Upper lobe of left lung (tissue), 6 donors: ENCODE results near the gene LIPN. TPM values are rescaled to one million over a fixed set of nuclear protein-coding genes. Genes with fewer than 3 reads are reported as not detected.

ENCODE experiments used
- ATAC-seq, 2 donors: fragments of 200-7000 bp; cut with Tn5 transposase; one replicate each; pipeline ENCODE4 v1.9.1; 2022; ENCODE audit warnings: mild to moderate bottlenecking in 2 of 2, moderate library complexity in 2 of 2; ENCODE audit not compliant: low FRiP score in 2 of 2
- DNase-seq, 2 donors: peaks; one replicate each; pipeline ENCODE4 v3.0.0-alpha.2; 2019 to 2020
- H3K27ac ChIP-seq, 4 donors: fragments of 200-600 bp; sonication (generic); one replicate each; pipeline ENCODE4 v1.5.1; 2016 to 2019
- H3K27me3 ChIP-seq, 4 donors: fragments of 200-600 bp; sonication (generic); one replicate each; pipeline ENCODE4 v1.5.1; 2017 to 2019
- H3K36me3 ChIP-seq, 4 donors: fragments of 200-600 bp; sonication (generic); one replicate each; pipeline ENCODE4 v1.5.1; 2016 to 2019
- H3K4me1 ChIP-seq, 4 donors: fragments of 200-600 bp; sonication (generic); one replicate each; pipeline ENCODE4 v1.5.1; 2018 to 2019
- H3K4me3 ChIP-seq, 4 donors: fragments of 200-600 bp; sonication (generic); one replicate each; pipeline ENCODE4 v1.5.1; 2017 to 2019; ENCODE audit warnings: mild to moderate bottlenecking in 2 of 4, moderate library complexity in 1 of 4
- H3K9me3 ChIP-seq, 4 donors: fragments of 200-600 bp; sonication (generic); one replicate each; pipeline ENCODE4 v1.5.1; 2018 to 2019
- CTCF ChIP-seq, 6 experiments: fragments of 450-650 bp in 4 of 6; fragments of 200-600 bp in 2 of 6; sonication (generic) in 2 of 6; IDR thresholded peaks; one replicate each; pipeline ENCODE4 v1.5.1; 2016 to 2019; ENCODE audit warnings: antibody characterized with exemption in 6 of 6
- EP300 ChIP-seq, 4 donors: sonication (generic); formaldehyde crosslinking; IDR thresholded peaks; one replicate each; pipeline ENCODE4 v1.5.1; 2017; ENCODE audit warnings: antibody characterized with exemption in 4 of 4, control low read depth in 2 of 4
- POLR2A ChIP-seq, 4 donors: fragments of 450-650 bp; IDR thresholded peaks; one replicate each; pipeline ENCODE4 v1.5.1; 2016 to 2017; ENCODE audit warnings: antibody characterized with exemption in 4 of 4, mild to moderate bottlenecking in 2 of 4
- POLR2AphosphoS5 ChIP-seq, 2 donors: sonication (generic); formaldehyde crosslinking; IDR thresholded peaks; one replicate each; pipeline ENCODE4 v1.5.1; 2017; ENCODE audit warnings: antibody characterized with exemption in 2 of 2
- WGBS, 2 donors: methylation state at CpG; one replicate each; pipeline ENCODE4 v1.1.5; 2017 to 2018; 5-methylcytosine and 5-hydroxymethylcytosine counted together
- total RNA-seq, 6 donors: library from RNA; depleted of rRNA in 4 of 6; stranded (reverse); fragments of >200 nt in 4 of 6; gene quantifications; one replicate each; pipeline versions ENCODE4 v1.1.0 to v1.2.1, GENCODE V29; 2016 to 2021
- donor health status: DM: no; HTN: no; CAD: no; lungs with moderate emphysema.
- donor health status: DM: no; HTN: yes; CAD: no; lungs with severe emphysema.

Gene LIPN
- total RNA-seq, 6 donors from 2014 or later = 0.29 to 1.9 (median 0.98) TPM; not detected in 2

- 85 to 92% methylated on average over 2 of the region's 2 CpGs for WGBS, 2 donors
These were observed 67.9 kb downstream of the LIPN start for GRCh38 chr10:88827671-88828070.

GRCh38 chr10:88828310-88828709 lies 68.5 kb downstream of the LIPN start:
- H3K27ac ChIP-seq = no peak overlapping the region
- no peak overlapping the region for H3K4me3 ChIP-seq
- no peaks in the 10 kb centered on the region for H3K4me1 ChIP-seq
- DNase-seq (no peak), ATAC-seq (no peak)
- no peaks in the 10 kb centered on the region for H3K36me3 ChIP-seq
- no peaks in the 10 kb centered on the region for H3K9me3 ChIP-seq
- TF ChIP-seq EP300 (IDR thresholded peaks at IDR 0.05) (no peak), POLR2AphosphoS5 (IDR thresholded peaks at IDR 0.05) (no peak), POLR2A (IDR thresholded peaks at IDR 0.05) (no peak)
- H3K27me3 ChIP-seq = no peaks in the 10 kb centered on the region
- WGBS, 2 donors = 41 to 50% methylated on average over 1 of the region's 1 CpG

More at GRCh38 chr10:88827671-88828070, 67.9 kb downstream of the LIPN start:
- H3K4me1 ChIP-seq = no peaks in the 10 kb centered on the region
- H3K36me3 ChIP-seq = no peaks in the 10 kb centered on the region
- no peak for TF ChIP-seq EP300 (IDR thresholded peaks at IDR 0.05)
- no peak for TF ChIP-seq CTCF (IDR thresholded peaks at IDR 0.05)
- TF ChIP-seq POLR2A (IDR thresholded peaks at IDR 0.05) = no peak
- TF ChIP-seq POLR2AphosphoS5 (IDR thresholded peaks at IDR 0.05) = no peak
- DNase-seq (no peak), ATAC-seq (no peak)
- no peaks in the 10 kb centered on the region for H3K27me3 ChIP-seq
- H3K27ac ChIP-seq = no peak overlapping the region
- H3K9me3 ChIP-seq = no peaks in the 10 kb centered on the region
- H3K4me3 ChIP-seq = no peak overlapping the region

Other genes starting within 250 kb of the LIPN start
- 10 to 100 TPM in 4 of 6 donors, 1 to 10 TPM in 2; 5.0 to 27.1 (median 15.0) TPM for gene RNLS, start 176.7 kb upstream of the LIPN start, total RNA-seq
- under 1 TPM in 2 of 6 donors, not detected in 4; 0.06 to 0.49 TPM for gene LIPJ, start 173.3 kb upstream of the LIPN start, total RNA-seq
- gene LIPF, start 95.6 kb upstream of the LIPN start, total RNA-seq = not detected
- not detected for gene LIPK, start 53.8 kb upstream of the LIPN start, total RNA-seq
- not detected for gene LIPM, start 42.7 kb downstream of the LIPN start, total RNA-seq
- 1 to 10 TPM in 2 of 6 donors, under 1 TPM in 2, not detected in 2; 0.30 to 1.9 (median 1.1) TPM for gene ANKRD22, start 91.8 kb downstream of the LIPN start, total RNA-seq
- gene STAMBPL1, start 120.2 kb downstream of the LIPN start, total RNA-seq = 10 to 100 TPM in 2 of 6 donors, 1 to 10 TPM in 4; 4.9 to 69.1 (median 7.0) TPM
- 100 to 1,000 TPM in 5 of 6 donors, 10 to 100 TPM in 1; 94.3 to 328 (median 186) TPM for gene ACTA2, start 192.8 kb downstream of the LIPN start, total RNA-seq
- 10 to 100 TPM; 30.1 to 80.3 (median 44.4) TPM for gene FAS, start 230.8 kb downstream of the LIPN start, total RNA-seq